HG02678 (cell line): ENCODE results near the gene S100A6.
"Not testable (repeated sequence)": the region's sequence is repeated elsewhere in the genome, so short reads cannot be mapped to it uniquely, and the experiment has no call there.

Experiments
- ATAC-seq: cut with Tn5 transposase; IDR thresholded peaks from one replicate; pipeline ENCODE4 v1.9.1; 2021; ENCODE audit warnings: mild to moderate bottlenecking, moderate library complexity; ENCODE audit not compliant: unreplicated experiment

The S100A6 gene

DNA sequence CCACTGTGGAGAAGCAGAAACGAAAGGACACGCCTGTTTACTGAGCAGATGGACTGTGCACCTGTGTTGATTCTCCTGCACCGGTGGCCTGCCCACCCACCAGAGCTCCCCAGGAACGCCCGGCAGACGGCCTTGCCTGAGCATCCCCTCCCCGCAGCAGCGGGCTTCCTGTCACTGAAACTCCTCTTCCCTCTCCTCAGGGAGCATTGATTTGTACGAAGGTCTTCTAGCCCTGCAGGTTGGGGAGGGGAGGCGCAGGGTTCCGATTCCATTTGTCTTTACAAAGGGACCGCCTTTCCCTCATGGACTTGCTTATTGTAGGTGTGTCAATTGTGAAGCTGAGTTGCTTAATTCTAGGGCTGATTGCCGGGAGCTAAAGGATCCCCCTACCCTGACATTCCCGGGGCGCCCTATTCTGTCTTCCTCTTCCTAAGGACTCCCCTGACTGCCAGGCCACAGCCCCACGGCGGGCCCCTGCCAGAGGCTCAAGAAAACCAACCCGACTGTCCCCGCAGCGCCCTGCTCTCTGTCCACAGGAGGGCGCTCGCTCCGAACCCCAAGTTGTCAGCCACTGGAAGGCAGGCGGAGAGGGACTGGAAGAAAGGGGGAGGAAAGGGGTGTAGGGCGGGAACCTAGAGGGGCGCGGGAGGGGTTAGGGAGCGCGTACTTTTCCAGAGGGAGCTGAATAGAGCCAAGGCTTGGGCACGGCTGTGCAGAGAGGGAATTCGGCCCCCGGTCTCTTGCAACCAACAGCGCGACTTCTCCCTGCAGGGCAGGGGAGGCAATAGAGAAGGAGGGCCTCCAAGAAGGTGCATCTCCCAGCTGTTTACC lies 2.8 kb downstream of the S100A6 start:
- ATAC-seq, result no peak

DNA sequence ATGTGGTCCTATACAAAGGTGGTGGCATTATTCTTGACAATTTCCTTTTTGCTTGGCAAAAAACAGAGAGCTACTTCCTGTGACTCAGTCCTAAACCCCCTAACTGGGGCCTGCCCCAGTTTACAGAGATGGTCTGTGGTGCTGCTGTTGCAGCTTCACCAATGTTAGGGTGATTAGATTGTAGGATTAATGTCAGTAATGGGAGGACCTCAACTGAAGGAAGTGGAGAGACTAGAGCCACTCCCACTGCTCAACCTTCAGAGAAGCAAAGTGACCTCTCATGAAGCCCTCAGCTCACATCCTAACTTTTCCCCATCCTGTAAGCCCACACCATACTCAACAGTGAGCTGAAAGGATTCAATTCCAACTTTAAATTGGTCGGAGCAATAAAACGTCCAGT lies 3.6 kb downstream of the S100A6 start:
- ATAC-seq, result no peak

DNA sequence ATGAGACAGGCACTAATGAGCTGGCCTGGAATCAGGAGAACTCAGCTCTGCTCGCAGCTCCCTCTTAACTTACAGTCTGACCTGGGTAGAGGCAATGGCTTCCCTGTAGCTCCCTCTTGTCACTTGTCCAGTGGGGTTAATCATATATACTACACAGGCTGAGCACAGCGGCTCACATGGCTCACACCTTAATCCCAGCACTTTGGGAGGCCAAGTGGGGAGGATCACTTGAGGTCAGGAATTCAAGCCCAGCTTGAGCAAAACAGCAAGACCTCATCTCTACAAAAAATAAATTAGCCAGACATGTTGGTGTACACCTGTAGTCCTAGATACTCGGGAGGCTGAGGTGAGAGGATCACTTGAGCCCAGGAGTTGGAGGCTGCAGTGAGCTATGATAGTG lies 4.2 kb downstream of the S100A6 start:
- no peak for ATAC-seq

DNA sequence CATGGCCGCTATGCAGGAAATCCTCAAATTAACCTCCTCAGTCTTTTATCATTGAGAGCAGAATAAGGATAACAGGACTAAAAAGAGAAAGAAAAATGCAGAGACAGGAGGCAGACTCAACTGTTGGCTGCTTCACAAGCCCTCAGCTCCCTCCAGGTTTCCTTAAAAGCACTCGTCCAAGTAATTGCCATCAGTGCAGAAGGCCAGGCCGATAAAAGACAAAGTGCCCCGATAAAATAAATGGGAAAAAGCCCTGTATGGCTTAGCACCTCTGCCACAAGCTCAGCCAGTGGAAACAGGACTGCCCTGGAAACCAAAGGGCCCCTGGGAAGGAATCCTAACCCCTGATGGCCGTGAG lies 8.1 kb downstream of the S100A6 start:
- no peak for ATAC-seq

DNA sequence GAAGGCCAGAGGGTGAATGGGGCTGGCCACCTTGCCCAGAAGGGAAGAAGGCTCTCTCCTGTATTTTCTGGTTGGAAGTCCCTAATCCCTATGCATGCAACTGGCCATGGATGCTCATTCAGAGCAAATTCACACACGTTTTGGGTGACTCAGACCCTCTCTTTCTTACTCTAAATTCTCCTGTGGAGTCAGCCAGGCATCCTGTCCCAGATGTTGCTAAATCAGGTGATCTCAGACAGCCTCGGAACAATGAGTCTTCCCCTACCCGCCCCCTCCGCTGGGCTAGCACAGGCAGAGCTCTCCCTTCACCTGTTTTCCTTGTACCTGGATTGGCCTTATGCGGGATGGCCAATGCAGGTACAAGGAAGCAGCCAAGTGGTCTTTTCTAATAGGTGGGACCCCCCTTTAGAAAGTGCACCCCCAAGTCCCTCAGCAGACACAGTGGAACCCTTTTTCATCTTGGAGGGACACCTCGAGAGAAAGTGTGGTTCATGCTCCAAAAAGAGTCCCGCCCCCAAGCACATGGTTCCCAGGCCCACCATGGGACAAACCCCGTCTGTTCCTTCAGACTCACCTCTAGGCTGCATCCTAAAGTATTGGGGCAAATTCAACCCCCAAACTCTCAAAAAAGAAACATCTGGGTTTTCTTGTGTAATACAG lies 8.6 kb downstream of the S100A6 start:
- no peak for ATAC-seq

DNA sequence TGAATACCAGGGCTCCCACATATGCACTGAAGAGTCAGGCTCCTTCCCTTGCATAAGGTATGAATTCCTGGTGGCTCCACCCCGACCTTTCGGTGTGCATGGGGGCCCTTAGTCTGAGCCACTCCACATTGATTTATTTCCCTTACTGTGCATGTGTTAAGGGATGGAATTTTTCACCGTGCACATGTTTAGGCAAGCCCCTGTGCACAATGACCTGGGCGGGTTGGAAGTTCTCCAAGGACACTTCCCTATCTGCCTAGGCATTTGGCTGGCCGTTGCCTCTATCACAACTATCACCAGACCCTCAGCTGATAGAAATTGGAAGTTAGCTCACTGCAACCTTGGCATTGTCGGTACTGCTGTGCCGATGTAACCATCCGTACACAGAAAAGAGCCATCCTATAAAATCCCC lies 9.7 kb downstream of the S100A6 start:
- ATAC-seq, result no peak

DNA sequence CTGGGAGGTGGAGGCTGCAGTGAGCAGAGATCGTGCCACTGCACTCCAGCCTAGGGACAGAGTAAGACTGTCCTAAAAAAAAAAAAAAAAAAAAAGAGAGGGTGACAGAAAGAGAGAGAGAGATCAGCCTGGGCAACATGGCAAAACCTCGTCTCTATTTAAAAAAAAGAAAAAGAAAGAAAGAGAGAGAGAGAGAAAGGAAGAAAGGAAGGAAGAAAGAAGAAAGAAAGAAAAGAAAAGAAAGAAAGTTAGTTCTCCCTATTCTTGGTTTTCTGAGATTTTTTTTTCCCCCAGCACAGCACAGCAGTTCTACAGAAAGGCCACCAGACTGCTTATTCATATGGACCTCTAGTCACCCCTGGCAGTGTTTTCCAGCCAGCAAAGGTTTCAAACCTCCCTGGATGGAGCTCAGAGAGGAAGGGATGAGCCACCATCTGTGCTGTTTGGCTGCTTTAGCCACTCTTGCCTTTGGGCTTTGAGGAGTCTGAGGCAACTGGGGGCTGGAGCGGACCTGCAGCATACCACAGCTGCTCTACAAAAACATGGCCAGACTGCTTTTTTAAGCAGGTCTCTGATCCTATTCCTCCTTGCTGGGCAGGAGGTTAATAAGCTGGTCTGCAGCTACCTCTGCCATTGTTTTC lies 10.6 kb downstream of the S100A6 start:
- ATAC-seq, result no peak

DNA sequence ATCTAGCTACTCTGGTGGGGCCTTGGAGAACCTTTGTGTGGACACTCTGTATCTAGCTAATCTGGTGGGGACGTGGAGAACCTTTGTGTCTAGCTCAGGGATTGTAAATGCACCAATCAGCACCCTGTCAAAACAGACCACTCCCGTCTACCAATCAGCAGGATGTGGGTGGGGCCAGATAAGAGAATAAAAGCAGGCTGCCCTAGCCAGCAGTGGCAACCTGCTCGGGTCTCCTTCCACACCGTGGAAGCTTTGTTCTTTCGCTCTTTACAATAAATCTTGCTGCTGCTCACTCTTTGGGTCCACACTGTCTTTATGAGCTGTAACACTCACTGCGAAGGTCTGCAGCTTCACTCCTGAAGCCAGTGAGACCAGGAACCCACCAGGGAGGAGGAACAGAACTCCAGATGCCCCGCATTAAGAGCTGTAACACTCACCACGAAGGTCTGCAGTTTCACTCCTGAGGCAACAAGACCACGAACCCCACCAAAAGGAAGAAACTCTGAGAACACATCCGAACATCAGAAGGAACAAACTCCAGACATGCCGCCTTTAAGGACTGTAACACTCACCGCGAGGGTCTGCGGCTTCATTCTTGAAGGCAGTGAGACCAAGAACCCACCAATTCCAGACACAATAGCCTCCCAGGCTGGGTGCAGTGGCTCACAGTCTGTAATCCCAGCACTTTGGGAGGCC lies 13.3 kb downstream of the S100A6 start:
- ATAC-seq, result not testable (repeated sequence)

DNA sequence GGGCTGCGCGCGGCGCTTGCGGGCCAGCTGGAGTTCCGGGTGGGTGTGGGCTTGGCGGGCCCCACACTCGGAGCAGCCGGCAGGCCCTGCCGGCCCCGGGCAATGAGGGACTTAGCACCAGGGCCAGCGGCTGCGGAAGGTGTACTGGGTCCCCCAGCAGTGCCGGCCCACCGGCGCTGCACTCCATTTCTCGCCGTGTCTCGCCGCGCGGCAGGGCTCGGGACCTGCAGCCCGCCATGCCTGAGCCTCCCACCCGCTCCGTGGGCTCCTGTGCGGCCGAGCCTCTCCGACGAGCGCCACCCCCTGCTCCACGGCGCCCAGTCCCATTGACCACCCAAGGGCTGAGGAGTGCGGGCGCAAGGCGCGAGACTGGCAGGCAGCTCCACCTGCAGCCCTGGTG lies 14.0 kb downstream of the S100A6 start:
- ATAC-seq, result not testable (repeated sequence)

DNA sequence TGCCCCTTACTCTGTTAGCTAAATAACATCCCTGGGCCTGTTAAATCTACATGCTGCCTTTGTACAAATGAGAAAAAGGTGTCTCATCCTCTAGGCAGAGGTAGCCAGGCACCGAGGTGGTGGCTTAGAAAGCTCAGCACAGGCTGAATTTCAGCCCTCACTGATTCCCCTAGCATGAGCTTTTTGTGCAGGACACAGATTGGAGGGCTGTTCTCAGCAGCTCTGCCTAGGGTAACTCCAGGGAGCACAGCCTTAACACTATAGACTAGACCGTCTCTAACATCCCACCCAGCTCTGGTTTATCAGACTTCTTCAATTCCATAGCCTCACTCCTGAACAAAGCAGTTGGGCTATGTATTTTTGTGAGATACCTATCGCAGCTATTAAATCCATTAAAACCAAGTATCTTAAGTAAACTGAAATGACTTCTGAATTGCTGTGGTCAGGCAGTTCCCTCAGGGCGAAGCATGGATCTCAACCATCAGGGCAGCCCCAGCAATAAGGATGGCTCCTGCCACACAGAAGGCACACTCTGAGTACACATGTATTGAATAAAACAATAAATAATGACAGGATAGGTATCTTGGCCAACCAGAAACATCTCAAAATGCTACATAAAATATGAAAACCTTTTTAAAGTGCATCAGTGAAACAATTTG lies 14.8 kb downstream of the S100A6 start:
- no peak for ATAC-seq

DNA sequence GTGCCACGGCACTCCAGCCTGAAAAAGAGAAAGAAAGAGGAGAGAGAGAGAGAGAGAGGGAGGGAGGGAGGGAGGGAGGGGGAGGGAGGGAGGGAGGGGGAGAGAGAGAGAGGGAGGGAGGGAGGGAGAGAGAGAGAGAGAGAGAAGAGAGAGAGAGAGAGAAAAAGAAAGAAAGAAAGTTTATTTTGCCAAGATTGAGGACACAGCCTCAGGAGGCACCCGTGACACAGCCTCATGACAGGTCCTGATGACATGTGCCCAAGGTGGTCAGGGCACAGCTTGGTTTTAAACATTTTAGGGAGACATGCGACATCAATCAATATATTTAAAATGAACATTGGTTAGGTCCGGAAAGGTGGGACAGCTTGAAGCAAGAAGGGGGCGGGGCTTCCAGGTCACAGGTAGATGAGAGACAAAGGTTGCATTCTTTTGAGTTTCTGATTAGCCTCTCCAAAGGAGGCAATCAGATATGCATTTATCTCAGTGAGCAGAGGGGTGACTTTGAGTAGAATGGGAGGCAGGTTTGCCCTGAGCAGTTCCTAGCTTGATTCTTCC lies 15.6 kb downstream of the S100A6 start:
- ATAC-seq, result not testable (repeated sequence)

DNA sequence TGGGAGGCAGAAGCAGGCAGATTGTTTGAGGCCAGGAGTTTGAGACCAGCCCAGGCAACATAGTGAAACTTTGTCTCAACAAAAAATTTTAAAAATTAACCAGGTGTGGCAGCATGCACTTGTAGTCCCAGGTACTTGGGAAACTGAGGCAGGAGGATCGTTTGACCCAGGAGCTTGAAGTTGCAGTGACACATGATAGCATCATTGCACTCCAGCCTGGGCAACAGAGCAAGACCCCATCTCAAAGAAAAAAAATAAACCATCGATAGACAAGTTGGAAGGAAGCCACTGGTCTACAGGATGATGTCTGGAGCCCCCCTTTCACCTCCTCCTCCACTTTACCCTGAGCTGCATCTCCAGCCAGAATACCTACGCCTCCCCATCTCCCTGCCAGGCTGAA lies 16.5 kb downstream of the S100A6 start:
- ATAC-seq, result no peak

DNA sequence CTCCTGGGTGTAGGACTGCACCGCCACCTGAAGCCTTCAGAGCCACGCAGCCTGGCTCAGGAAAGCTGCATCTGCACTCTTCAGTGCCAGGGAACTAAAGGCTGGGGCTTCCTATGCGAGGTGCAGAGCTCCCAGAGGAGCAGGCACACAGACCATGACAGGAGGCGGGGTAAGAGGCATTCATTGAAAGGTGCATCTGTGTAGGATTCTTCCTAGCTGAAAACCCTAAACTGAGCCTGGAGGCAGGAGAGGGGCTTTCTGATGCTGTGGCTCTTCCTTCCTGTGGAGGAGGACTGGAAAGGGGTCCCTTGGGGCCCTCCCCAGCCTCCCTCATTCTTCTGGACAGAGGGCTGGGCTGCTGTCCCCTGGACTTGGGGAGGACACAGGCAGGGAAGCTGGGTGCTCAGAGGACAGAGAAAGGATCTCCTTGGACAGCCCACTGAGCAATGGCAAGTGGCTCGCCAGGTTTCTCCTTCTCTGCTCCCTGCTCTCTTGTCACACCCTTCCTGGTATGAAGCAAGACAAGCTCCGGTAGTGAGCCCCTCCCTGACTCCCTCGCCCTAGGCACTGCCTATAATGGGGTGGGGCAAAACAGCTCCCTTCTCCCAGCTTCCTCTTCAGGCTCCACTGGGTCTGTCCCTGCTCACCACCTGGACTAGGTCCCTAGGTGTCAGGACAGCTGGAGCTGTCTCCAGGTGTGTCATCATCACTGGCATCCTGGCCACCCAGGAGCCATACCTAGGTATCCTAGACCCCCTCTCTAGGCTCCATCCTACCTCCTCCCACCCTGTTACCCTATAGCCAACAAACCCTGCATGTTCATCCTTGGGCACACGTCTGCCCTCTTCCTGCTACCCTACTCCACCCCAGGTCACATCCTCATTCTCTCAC lies 20.0 kb downstream of the S100A6 start:
- no peak for ATAC-seq

DNA sequence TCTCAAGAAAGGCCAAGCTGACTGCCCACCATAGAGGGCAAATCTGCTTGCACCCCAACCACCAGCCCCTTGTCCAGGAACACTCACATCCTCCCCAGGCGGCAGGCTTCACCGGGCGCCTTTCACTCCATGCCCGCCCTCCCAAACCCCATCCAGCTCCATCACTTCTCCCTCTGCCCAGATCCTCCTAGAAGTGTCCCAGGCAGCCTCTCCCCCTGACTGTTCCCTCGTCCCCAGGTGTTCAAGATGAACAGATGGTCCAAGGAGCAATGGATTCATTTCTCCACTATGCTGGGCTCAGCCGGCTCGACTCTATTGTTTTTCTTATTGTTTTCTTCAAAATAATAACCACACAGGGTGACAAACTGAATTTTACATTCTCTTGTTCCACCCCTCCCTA lies 22.1 kb downstream of the S100A6 start:
- no peak for ATAC-seq

DNA sequence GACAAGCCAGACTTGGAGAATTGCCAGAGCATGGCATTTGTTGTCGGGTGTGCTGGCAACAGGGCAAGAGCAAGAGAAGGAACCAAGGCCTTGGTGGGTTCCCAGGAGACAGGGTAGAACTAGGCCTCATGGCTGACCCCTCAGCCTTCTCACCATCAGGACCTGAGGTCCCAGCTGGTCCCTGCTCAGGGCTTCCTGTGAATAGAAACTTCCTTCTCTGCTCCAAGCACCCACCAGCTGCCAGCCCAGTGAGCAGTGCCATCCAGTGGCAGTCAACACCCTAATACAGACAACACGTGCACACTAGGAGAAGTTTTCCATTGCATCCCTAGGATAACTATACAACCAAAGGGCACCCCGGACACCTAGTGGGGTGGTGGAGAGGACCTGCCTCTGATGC lies 22.8 kb downstream of the S100A6 start:
- no peak for ATAC-seq

DNA sequence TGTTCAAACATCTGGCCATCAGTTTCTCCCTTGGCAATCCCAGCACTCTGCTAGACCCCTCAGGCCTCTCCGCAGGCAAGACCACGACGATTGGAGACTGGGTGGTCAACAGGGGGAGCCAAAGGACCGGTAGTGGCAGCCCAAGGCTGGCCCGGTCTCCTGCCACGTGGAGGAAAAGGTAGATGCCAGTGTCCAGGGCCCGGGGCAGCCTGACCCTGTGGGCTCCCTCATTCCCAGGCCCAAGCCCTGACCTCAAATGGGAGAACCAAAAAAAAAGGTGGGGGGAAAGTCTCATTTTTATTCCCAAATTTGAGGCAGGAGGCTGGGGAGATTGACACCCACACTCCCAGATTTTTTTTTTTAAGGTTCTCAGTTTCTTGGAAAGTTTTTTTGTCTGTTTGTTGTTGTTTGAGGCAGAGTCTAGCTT lies 24.8 kb downstream of the S100A6 start:
- ATAC-seq, result no peak

DNA sequence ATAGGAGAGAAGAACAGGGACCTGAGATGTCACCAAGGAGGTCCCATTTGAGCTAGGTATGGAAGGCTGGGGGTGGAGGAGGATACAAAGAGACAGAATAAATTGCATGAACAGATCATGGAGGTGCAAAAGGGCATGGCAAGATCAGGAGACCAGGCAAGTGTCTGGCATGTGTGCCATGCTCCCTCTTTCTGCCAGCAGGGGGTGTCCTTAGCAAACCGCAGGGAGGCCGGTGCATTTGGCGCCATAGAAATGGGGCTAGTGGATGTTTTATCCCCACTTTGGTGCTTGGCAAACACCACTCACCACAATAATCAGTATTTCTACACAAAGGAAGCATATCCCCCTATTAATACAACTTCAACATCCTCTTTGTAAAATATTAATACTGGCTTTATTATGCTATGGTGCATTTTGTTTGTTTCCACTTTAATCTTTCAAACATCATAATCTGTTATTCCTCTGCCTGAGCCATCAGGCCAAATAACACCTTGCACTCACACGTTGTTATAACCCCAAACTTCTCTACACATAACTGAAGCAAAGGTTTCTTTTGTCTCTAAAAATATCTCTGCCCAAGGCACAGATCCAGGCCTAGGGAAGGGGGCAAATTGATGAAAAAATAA lies 25.9 kb downstream of the S100A6 start:
- no peak for ATAC-seq

DNA sequence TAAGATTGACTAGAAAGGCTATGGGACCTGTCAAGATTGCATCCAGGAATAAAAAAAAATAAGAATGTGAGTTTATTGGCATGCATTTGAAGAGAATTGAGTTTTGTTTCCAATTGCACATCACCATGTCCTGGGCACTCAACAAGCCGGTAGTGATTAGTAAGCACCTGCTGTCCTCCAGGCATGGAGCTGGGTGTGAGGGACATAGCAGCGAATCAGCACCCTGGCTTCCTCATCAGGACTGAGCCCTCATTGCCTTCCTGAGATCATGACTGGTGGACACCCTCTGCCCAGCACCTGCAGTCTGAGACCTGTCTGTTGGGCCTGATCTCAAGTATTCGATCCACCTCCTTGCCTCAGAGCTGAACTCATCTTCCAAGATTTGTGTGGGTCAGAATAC lies 26.8 kb downstream of the S100A6 start:
- no peak for ATAC-seq

DNA sequence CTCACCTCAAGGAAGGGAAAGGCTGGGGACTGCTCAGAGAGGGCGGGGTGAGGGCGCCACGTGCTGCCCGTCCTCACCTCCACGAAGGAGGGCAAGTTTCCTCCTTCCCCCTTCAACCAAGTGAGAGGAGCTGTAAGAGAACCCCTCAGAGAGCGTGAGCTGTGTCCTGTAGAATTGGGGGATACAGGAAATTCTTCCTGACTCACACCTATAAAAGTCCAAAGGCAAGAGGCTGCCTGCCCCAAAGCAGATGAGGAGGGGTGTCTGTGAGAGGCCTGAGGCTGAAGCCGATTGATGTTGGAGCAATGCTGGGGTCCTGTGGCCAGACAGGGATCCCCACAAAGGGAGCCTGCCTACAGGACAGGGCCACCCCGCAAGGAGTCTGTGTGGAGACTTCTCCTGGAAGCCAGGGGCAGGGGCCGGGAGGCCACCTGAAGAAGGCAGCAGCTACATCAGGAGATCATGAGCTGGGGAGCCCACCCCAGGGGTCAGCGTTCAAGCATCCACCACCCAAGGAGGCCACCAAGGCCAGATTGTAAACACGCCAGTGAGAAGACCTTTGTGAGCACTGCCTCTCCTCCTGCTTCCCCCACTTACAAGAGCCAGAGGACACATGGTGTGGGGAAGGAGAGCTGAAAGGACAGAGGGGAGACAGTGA lies 27.7 kb downstream of the S100A6 start:
- no peak for ATAC-seq
